ENCODE measurements around the gene GPC6.

- TF ChIP-seq FOXM1 (IDR thresholded peaks at IDR 0.05; ENCODE audit: borderline replicate concordance): no peak
- no peak for TF ChIP-seq BHLHE40 (IDR thresholded peaks at IDR 0.05; ENCODE audit: borderline replicate concordance)
- no peak for TF ChIP-seq FOXA1 (IDR thresholded peaks at IDR 0.05)
- no peak for TF ChIP-seq SUZ12 (IDR thresholded peaks at IDR 0.05)
- no peak for TF ChIP-seq HDGF (IDR thresholded peaks at IDR 0.05; ENCODE audit: borderline replicate concordance)
- TF ChIP-seq PKNOX1 (IDR thresholded peaks at IDR 0.05): no peak
- no peak for TF ChIP-seq NFRKB (IDR thresholded peaks at IDR 0.05)
These were observed 640.9 kb downstream of the GPC6 start for GRCh38 chr13:93867481-93867880.
